ENCODE data around the gene CD27. TPM values are rescaled to one million over a fixed set of nuclear protein-coding genes. Genes with fewer than 3 reads are reported as not detected.
"Not testable (repeated sequence)": the region's sequence is repeated elsewhere in the genome, so short reads cannot be mapped to it uniquely, and the experiment has no call there.

The CD27 gene
- polyA plus RNA-seq, 1 donor: 1.6 TPM

GRCh38 chr12:6488240-6488639 is 43.5 kb downstream of the CD27 start:
- H3K9me3 ChIP-seq (ENCODE audit: control insufficient read depth, low read depth, low read length): no peaks in the 10 kb centered on the region
- no peak overlapping the region for H3K27ac ChIP-seq (ENCODE audit: low read length)
- peaks cover 6% of the 10 kb centered on the region for H3K4me1 ChIP-seq (ENCODE audit: control insufficient read depth, insufficient read depth, low read length)
- peaks cover 5% of the 10 kb centered on the region for H3K36me3 ChIP-seq (ENCODE audit: control insufficient read depth, insufficient read depth, low read length)
- no peak overlapping the region for H3K4me3 ChIP-seq (ENCODE audit: low read length)
- H3K27me3 ChIP-seq (ENCODE audit: control insufficient read depth, insufficient read depth, low read length): no peaks in the 10 kb centered on the region
- DNase-seq: no peak
- WGBS (ENCODE audit: insufficient coverage, low lambda C conversion rate): no CpG with 5 or more reads among the region's 1 CpG

GRCh38 chr12:6489449-6489848 is 44.7 kb downstream of the CD27 start:
- H3K9me3 ChIP-seq (ENCODE audit: control insufficient read depth, low read depth, low read length): no peaks in the 10 kb centered on the region
- no peak overlapping the region for H3K4me3 ChIP-seq (ENCODE audit: low read length)
- 20% methylated on average over 1 of the region's 4 CpGs for WGBS (ENCODE audit: insufficient coverage, low lambda C conversion rate)
- no peak for DNase-seq
- H3K27ac ChIP-seq (ENCODE audit: low read length): no peak overlapping the region
- peaks cover 5% of the 10 kb centered on the region for H3K36me3 ChIP-seq (ENCODE audit: control insufficient read depth, insufficient read depth, low read length)
- peaks cover 6% of the 10 kb centered on the region for H3K4me1 ChIP-seq (ENCODE audit: control insufficient read depth, insufficient read depth, low read length)
- no peaks in the 10 kb centered on the region for H3K27me3 ChIP-seq (ENCODE audit: control insufficient read depth, insufficient read depth, low read length)

- no CpG with 5 or more reads among the region's 1 CpG for WGBS (ENCODE audit: insufficient coverage, low lambda C conversion rate)
- H3K9me3 ChIP-seq (ENCODE audit: control insufficient read depth, low read depth, low read length); DNase-seq; H3K27me3 ChIP-seq (ENCODE audit: control insufficient read depth, insufficient read depth, low read length); H3K27ac ChIP-seq (ENCODE audit: low read length); H3K36me3 ChIP-seq (ENCODE audit: control insufficient read depth, insufficient read depth, low read length); H3K4me3 ChIP-seq (ENCODE audit: low read length): not testable (repeated sequence)
- peaks cover 14% of the 10 kb centered on the region for H3K4me1 ChIP-seq (ENCODE audit: control insufficient read depth, insufficient read depth, low read length)
Measured at GRCh38 chr12:6490673-6491072, 45.9 kb downstream of the CD27 start.

- peak within 1 kb of the TSS; percentile 87 for H3K4me3 ChIP-seq (ENCODE audit: low read length)
- H3K27ac ChIP-seq (ENCODE audit: low read length): peak within 1 kb of the TSS; percentile 98
- no CpG with 5 or more reads among the region's 39 CpGs for WGBS (ENCODE audit: insufficient coverage, low lambda C conversion rate)
- H3K4me1 ChIP-seq (ENCODE audit: control insufficient read depth, insufficient read depth, low read length): peaks cover 14% of the 10 kb centered on the region
- no peaks in the 10 kb centered on the region for H3K27me3 ChIP-seq (ENCODE audit: control insufficient read depth, insufficient read depth, low read length)
- H3K36me3 ChIP-seq (ENCODE audit: control insufficient read depth, insufficient read depth, low read length): peaks cover 12% of the 10 kb centered on the region
- no peaks in the 10 kb centered on the region for H3K9me3 ChIP-seq (ENCODE audit: control insufficient read depth, low read depth, low read length)
- DNase-seq: peak; percentile 92 to 98
Measured at GRCh38 chr12:6492838-6493496, 48.2 kb downstream of the CD27 start, which contains the start of gene MRPL51. Gene MRPL51 (minus strand): TSS chr12:6493262. CDS start chr12:6493136, 126 bp downstream.

GRCh38 chr12:6493497-6494257 is 48.9 kb downstream of the CD27 start, which contains the start of gene NCAPD2:
Gene NCAPD2 (plus strand): TSS chr12:6494102. CDS start chr12:6495099, 997 bp downstream.
- 0% methylated on average over 2 of the region's 49 CpGs for WGBS (ENCODE audit: insufficient coverage, low lambda C conversion rate)
- Histone ChIP-seq H3K9me3 (ENCODE audit: control insufficient read depth, low read depth, low read length) (no peaks in the 10 kb centered on the region), H3K36me3 (ENCODE audit: control insufficient read depth, insufficient read depth, low read length) (peaks cover 12% of the 10 kb centered on the region), H3K4me3 (ENCODE audit: low read length) (peak within 1 kb of the TSS; percentile 87), H3K27me3 (ENCODE audit: control insufficient read depth, insufficient read depth, low read length) (no peaks in the 10 kb centered on the region), H3K4me1 (ENCODE audit: control insufficient read depth, insufficient read depth, low read length) (peaks cover 14% of the 10 kb centered on the region), H3K27ac (ENCODE audit: low read length) (peak within 1 kb of the TSS; percentile 98)
- peak; percentile 93 to 97 for DNase-seq

- Histone ChIP-seq H3K9me3 (ENCODE audit: control insufficient read depth, low read depth, low read length) (no peaks in the 10 kb centered on the region), H3K4me3 (ENCODE audit: low read length) (peak overlapping the region; percentile 87), H3K27ac (ENCODE audit: low read length) (peak overlapping the region; percentile 60), H3K36me3 (ENCODE audit: control insufficient read depth, insufficient read depth, low read length) (peaks cover 15% of the 10 kb centered on the region), H3K4me1 (ENCODE audit: control insufficient read depth, insufficient read depth, low read length) (peaks cover 14% of the 10 kb centered on the region), H3K27me3 (ENCODE audit: control insufficient read depth, insufficient read depth, low read length) (no peaks in the 10 kb centered on the region)
- no peak for DNase-seq
- WGBS (ENCODE audit: insufficient coverage, low lambda C conversion rate): 14% methylated on average over 1 of the region's 14 CpGs
Measured at GRCh38 chr12:6494258-6494743, 49.5 kb downstream of the CD27 start.

- Histone ChIP-seq H3K4me3 (ENCODE audit: low read length) (peak overlapping the region; percentile 1), H3K4me1 (ENCODE audit: control insufficient read depth, insufficient read depth, low read length) (peaks cover 14% of the 10 kb centered on the region), H3K9me3 (ENCODE audit: control insufficient read depth, low read depth, low read length) (no peaks in the 10 kb centered on the region), H3K36me3 (ENCODE audit: control insufficient read depth, insufficient read depth, low read length) (peaks cover 22% of the 10 kb centered on the region), H3K27me3 (ENCODE audit: control insufficient read depth, insufficient read depth, low read length) (no peaks in the 10 kb centered on the region), H3K27ac (ENCODE audit: low read length) (no peak overlapping the region)
- WGBS (ENCODE audit: insufficient coverage, low lambda C conversion rate): no CpG with 5 or more reads among the region's 1 CpG
- no peak for DNase-seq
Measured at GRCh38 chr12:6494968-6495367, 50.2 kb downstream of the CD27 start.

GRCh38 chr12:6497291-6497690 is 52.5 kb downstream of the CD27 start:
- DNase-seq; H3K27ac ChIP-seq (ENCODE audit: low read length); H3K4me3 ChIP-seq (ENCODE audit: low read length); H3K9me3 ChIP-seq (ENCODE audit: control insufficient read depth, low read depth, low read length); H3K27me3 ChIP-seq (ENCODE audit: control insufficient read depth, insufficient read depth, low read length): not testable (repeated sequence)
- Histone ChIP-seq H3K36me3 (ENCODE audit: control insufficient read depth, insufficient read depth, low read length) (peaks cover 26% of the 10 kb centered on the region), H3K4me1 (ENCODE audit: control insufficient read depth, insufficient read depth, low read length) (peaks cover 11% of the 10 kb centered on the region)
- WGBS (ENCODE audit: insufficient coverage, low lambda C conversion rate): no CpG with 5 or more reads among the region's 3 CpGs

- no peak overlapping the region for H3K27ac ChIP-seq (ENCODE audit: low read length)
- no peaks in the 10 kb centered on the region for H3K9me3 ChIP-seq (ENCODE audit: control insufficient read depth, low read depth, low read length)
- no peak overlapping the region for H3K4me3 ChIP-seq (ENCODE audit: low read length)
- H3K27me3 ChIP-seq (ENCODE audit: control insufficient read depth, insufficient read depth, low read length): no peaks in the 10 kb centered on the region
- H3K4me1 ChIP-seq (ENCODE audit: control insufficient read depth, insufficient read depth, low read length): peaks cover 2% of the 10 kb centered on the region
- WGBS (ENCODE audit: insufficient coverage, low lambda C conversion rate): 100% methylated on average over 1 of the region's 2 CpGs
- no peak for DNase-seq
- peaks cover 30% of the 10 kb centered on the region for H3K36me3 ChIP-seq (ENCODE audit: control insufficient read depth, insufficient read depth, low read length)
Measured at GRCh38 chr12:6500466-6500865, 55.7 kb downstream of the CD27 start.
